ENCODE measurements around the gene FKBP8.

FKBP8 gene

DNA sequence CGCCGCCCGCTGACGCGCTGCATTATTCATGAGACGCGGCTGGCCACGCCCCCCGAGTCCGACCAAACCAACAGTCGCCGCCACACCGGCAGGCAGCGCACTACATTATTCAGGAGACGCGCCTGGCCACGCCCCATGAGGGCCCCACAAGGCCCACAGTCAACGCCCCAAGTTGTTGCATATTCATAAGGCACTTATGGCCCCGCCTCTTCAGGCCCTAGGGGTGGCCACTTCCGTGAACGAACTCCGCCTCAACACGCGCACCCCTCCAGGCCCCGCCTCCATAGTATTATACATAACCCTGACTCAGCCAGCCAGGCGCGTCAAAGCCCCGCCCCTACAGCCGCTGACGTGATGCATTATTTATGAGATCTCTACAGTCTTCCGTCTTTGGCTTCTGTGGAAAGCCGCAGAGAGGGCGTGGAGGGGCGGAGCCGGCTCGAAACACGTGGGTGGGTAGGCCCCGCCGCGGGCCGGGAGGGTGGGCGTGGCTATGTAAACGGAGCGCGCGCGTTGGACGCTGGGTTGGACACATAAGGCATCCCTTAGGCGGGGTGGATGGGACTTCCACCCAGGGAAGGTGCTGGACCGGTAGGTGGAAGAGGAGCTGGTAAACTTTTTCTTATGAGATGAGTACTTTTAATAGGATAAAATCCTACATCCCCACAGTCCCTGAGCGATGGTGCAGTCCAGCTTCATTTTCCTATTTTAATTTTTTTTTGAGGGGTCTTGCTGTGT lies 21.1 kb downstream of the FKBP8 start:
- peak overlapping the region in 1 of 2 donors; percentile 100 for H3K9ac ChIP-seq (ENCODE audit: low read depth in 1 of 2, low read length in 2 of 2)

DNA sequence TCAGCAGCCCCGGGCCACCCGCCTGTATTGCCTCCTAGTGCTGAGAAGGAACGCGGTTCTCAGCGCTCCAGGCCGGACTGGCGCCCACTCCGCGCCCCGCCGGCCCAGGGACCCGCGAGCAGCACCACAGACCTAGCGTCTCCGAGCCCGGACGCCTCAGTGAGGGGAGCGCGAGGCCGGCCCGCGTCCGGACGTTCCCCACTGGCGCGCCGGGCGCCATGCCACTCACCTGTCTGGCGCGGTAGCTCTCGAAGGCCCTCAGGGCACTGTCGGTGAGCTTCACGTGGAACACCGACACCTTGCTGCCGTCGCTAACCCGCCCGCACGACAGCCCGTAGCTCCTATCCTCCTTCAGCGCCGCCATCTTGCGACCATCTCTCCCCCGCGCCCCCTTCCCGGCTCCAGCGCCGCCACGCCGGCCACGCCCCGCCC lies 21.7 kb downstream of the FKBP8 start, which contains the start of gene ELL:
ELL (minus strand) TSS at position 379 of the 432 bp plus-strand sequence; CDS start at position 364, 15 bp downstream.
- Histone ChIP-seq H3K4me3 (ENCODE audit: low read length in 2 of 2) (peak within 1 kb of the TSS; percentile 81 to 99), H3K9ac (ENCODE audit: low read depth in 1 of 2, low read length in 2 of 2) (peak within 1 kb of the TSS; percentile 89 to 100), H3K36me3 (ENCODE audit: control insufficient read depth in 2 of 2, insufficient read depth in 2 of 2, low read length in 2 of 2) (no peaks in the 10 kb centered on the region), H3K27me3 (ENCODE audit: control insufficient read depth in 2 of 2, insufficient read depth in 2 of 2, low read length in 2 of 2) (no peaks in the 10 kb centered on the region), H3K4me1 (ENCODE audit: control insufficient read depth in 2 of 2, insufficient read depth in 2 of 2, low read length in 2 of 2) (peaks cover 11 to 13% of the 10 kb centered on the region in 2 donors), H3K9me3 (ENCODE audit: control insufficient read depth in 2 of 2, low read length in 2 of 2) (no peaks in the 10 kb centered on the region), H3K27ac (ENCODE audit: low read depth in 2 of 2, low read length in 2 of 2) (peak within 1 kb of the TSS; percentile 98)

More for the DNA sequence above, 21.1 kb downstream of the FKBP8 start:
- Histone ChIP-seq H3K36me3 (ENCODE audit: control insufficient read depth in 2 of 2, insufficient read depth in 2 of 2, low read length in 2 of 2) (no peaks in the 10 kb centered on the region), H3K9me3 (ENCODE audit: control insufficient read depth in 2 of 2, low read length in 2 of 2) (no peaks in the 10 kb centered on the region), H3K27ac (ENCODE audit: low read depth in 2 of 2, low read length in 2 of 2) (peak overlapping the region; percentile 98), H3K4me1 (ENCODE audit: control insufficient read depth in 2 of 2, insufficient read depth in 2 of 2, low read length in 2 of 2) (peaks cover 10 to 11% of the 10 kb centered on the region in 2 donors), H3K4me3 (ENCODE audit: low read length in 2 of 2) (peak overlapping the region; percentile 81 to 99), H3K27me3 (ENCODE audit: control insufficient read depth in 2 of 2, insufficient read depth in 2 of 2, low read length in 2 of 2) (no peaks in the 10 kb centered on the region)

DNA sequence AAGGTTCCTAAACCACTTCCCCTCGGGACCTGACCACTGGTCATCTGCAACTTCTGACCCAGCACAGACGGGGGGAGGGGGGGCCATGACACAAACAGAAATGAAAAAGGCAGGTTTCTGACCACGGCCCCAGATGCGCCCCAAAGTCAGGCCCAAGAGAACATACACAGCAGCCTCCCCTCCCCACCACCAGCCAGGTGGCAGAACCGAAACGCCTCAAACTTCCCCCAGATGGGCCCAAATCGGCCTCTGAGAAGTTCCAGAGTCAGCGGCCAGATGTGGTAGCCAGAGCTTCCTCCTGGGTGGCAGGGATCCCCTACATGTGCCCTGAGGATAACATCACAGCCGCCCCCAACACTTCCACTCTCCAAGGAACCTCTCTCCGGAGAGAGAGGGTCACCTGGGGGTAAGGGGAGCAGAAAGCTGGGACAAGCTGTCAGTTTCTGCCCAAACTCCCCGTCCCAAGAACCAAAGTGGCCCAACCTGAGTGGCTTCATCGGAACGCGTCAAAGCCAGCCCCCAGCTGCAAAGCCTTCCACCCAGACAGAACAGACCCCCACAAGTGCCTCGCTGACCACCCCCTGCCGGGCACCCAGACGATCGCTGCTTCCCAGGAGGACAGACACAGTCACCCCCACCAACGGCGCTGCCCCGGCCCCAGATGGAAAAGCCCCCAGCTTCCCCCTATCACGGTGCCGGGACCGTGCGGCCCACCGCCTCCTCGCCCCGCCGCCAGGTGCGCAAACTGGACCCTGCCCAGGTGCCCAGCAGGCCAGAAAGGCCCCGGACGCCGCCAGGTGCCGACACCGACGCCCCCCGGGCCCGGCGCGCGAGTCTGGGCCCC lies 22.3 kb downstream of the FKBP8 start:
- Histone ChIP-seq H3K27ac (ENCODE audit: low read depth in 2 of 2, low read length in 2 of 2) (peak overlapping the region; percentile 98), H3K4me1 (ENCODE audit: control insufficient read depth in 2 of 2, insufficient read depth in 2 of 2, low read length in 2 of 2) (peaks cover 13 to 15% of the 10 kb centered on the region in 2 donors), H3K4me3 (ENCODE audit: low read length in 2 of 2) (peak overlapping the region; percentile 81 to 99), H3K9me3 (ENCODE audit: control insufficient read depth in 2 of 2, low read length in 2 of 2) (no peaks in the 10 kb centered on the region), H3K36me3 (ENCODE audit: control insufficient read depth in 2 of 2, insufficient read depth in 2 of 2, low read length in 2 of 2) (no peaks in the 10 kb centered on the region), H3K9ac (ENCODE audit: low read depth in 1 of 2, low read length in 2 of 2) (peak overlapping the region; percentile 89 to 100), H3K27me3 (ENCODE audit: control insufficient read depth in 2 of 2, insufficient read depth in 2 of 2, low read length in 2 of 2) (no peaks in the 10 kb centered on the region)

DNA sequence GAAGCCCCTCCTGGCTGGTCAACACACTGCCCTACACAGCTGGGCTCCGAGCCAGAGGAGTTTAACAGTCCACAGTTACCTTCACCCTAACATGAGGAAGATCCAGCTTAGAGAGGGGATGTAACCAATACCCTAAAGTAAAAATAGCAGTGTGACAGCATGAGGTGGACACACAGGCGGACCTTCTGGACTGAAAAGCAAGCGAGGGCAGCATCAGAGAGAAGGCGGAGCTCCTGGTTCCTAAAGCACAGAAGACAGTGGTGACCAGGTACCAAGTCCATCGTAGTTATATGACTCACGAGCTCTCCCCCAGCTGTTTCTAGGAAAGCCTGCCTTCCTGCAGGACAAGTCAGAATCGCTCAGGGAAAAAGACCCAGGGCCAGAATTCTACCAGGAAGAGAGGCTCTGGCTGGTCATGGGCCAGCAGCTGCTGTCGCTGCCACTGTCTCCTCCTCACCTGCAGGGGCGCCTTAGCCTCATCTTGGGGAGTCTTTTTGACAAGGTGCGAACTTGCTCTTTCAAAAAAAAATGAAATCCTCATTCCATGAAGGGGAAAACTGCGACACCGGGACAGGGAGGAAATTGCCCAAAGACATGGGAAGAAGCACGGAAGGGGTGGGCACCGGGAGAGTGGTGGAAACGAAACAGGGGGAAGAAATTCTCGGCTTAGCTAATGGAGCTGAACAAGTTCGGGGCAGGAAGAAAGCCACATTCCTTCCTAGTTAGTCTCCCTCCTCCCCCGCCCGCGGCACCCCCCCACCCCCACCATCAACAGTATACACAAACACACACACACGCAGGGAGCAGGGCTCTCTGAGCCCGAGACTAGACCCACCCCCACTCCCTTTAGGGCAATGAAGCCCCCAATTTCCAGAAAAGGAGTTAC lies 23.2 kb downstream of the FKBP8 start:
- no peaks in the 10 kb centered on the region for H3K27me3 ChIP-seq (ENCODE audit: control insufficient read depth in 2 of 2, insufficient read depth in 2 of 2, low read length in 2 of 2)

DNA sequence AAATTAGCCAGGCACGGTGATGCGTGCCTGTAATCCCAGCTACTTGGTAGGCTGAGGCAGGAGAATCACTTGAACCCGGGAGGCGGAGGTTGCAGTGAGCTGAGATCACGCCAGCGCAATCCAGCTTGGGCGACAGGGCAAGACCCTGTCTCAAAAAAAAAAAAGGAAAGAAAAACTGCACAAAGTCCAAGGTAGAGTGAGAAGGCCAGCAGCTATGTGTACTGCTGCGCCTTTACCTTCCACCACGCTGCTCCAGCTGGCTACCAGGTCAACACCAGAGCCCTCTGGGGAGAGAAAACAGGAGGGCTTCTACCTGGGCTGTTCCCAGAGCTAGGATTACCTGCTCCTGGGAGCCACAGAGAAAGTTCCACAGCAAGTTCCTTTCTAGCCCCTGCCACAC lies 24.7 kb downstream of the FKBP8 start:
- Histone ChIP-seq H3K27me3 (ENCODE audit: control insufficient read depth in 2 of 2, insufficient read depth in 2 of 2, low read length in 2 of 2) (no peaks in the 10 kb centered on the region), H3K9ac (ENCODE audit: low read depth in 1 of 2, low read length in 2 of 2) (no peak overlapping the region), H3K4me1 (ENCODE audit: control insufficient read depth in 2 of 2, insufficient read depth in 2 of 2, low read length in 2 of 2) (peaks cover 27 to 34% of the 10 kb centered on the region in 2 donors), H3K36me3 (ENCODE audit: control insufficient read depth in 2 of 2, insufficient read depth in 2 of 2, low read length in 2 of 2) (no peaks in the 10 kb centered on the region), H3K27ac (ENCODE audit: low read depth in 2 of 2, low read length in 2 of 2) (no peak overlapping the region), H3K4me3 (ENCODE audit: low read length in 2 of 2) (no peak overlapping the region), H3K9me3 (ENCODE audit: control insufficient read depth in 2 of 2, low read length in 2 of 2) (no peaks in the 10 kb centered on the region)

More for the DNA sequence above, 23.2 kb downstream of the FKBP8 start:
- peaks cover 16 to 22% of the 10 kb centered on the region in 2 donors for H3K4me1 ChIP-seq (ENCODE audit: control insufficient read depth in 2 of 2, insufficient read depth in 2 of 2, low read length in 2 of 2)
- H3K4me3 ChIP-seq (ENCODE audit: low read length in 2 of 2): peak overlapping the region; percentile 81 to 99
- no peaks in the 10 kb centered on the region for H3K36me3 ChIP-seq (ENCODE audit: control insufficient read depth in 2 of 2, insufficient read depth in 2 of 2, low read length in 2 of 2)
- peak overlapping the region; percentile 98 for H3K27ac ChIP-seq (ENCODE audit: low read depth in 2 of 2, low read length in 2 of 2)
- H3K9me3 ChIP-seq (ENCODE audit: control insufficient read depth in 2 of 2, low read length in 2 of 2): no peaks in the 10 kb centered on the region
- H3K9ac ChIP-seq (ENCODE audit: low read depth in 1 of 2, low read length in 2 of 2): peak overlapping the region; percentile 89 to 100

DNA sequence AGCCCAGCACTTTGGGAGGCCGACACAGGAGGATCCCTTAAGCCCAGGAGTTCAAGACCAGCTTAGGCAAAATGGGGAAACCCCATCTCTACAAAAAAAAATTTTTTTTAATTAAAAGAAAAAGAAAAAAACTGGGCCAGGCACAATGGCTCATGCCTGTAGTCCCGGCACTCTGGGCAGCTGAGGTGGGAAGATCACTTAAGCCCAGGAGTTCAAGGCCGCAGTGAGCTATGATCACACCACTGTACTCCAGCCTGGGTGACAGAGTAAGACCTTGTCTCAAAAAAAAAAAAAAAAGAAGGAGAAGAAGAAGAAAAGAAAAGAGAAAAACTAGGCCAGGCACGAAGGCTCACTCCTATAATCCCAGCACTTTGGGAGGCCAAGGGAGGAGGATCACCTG lies 25.8 kb downstream of the FKBP8 start:
- H3K4me3 ChIP-seq (ENCODE audit: low read length in 2 of 2): no peak overlapping the region
- H3K4me1 ChIP-seq (ENCODE audit: control insufficient read depth in 2 of 2, insufficient read depth in 2 of 2, low read length in 2 of 2): peaks cover 27 to 34% of the 10 kb centered on the region in 2 donors
- no peaks in the 10 kb centered on the region for H3K9me3 ChIP-seq (ENCODE audit: control insufficient read depth in 2 of 2, low read length in 2 of 2)
- no peak overlapping the region for H3K27ac ChIP-seq (ENCODE audit: low read depth in 2 of 2, low read length in 2 of 2)
- no peaks in the 10 kb centered on the region for H3K27me3 ChIP-seq (ENCODE audit: control insufficient read depth in 2 of 2, insufficient read depth in 2 of 2, low read length in 2 of 2)
- H3K9ac ChIP-seq (ENCODE audit: low read depth in 1 of 2, low read length in 2 of 2): no peak overlapping the region
- no peaks in the 10 kb centered on the region for H3K36me3 ChIP-seq (ENCODE audit: control insufficient read depth in 2 of 2, insufficient read depth in 2 of 2, low read length in 2 of 2)

DNA sequence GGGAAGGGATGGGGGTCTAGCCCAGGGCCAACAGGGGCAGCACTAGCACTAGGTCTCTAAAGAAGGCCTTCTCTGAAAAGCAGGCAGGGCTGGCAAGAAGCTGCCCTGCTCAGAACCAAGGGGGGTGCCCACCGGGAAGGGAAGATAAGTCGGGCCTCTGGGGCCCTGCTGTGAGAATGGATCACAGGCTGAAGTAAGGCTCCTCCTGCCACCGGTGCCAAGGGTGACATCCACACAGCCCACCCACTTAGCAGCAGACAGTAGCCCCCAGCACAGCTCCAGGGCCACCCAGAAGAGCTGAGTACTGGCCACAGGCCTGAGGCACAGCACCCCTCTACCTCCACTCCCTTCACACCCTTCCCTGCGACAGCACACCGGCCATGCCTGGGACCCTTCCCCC lies 27.4 kb downstream of the FKBP8 start:
- Histone ChIP-seq H3K27me3 (ENCODE audit: control insufficient read depth in 2 of 2, insufficient read depth in 2 of 2, low read length in 2 of 2) (no peaks in the 10 kb centered on the region), H3K9me3 (ENCODE audit: control insufficient read depth in 2 of 2, low read length in 2 of 2) (no peaks in the 10 kb centered on the region), H3K27ac (ENCODE audit: low read depth in 2 of 2, low read length in 2 of 2) (peak overlapping the region in 1 of 2 donors; percentile 73), H3K36me3 (ENCODE audit: control insufficient read depth in 2 of 2, insufficient read depth in 2 of 2, low read length in 2 of 2) (no peaks in the 10 kb centered on the region), H3K4me1 (ENCODE audit: control insufficient read depth in 2 of 2, insufficient read depth in 2 of 2, low read length in 2 of 2) (peaks cover 27 to 33% of the 10 kb centered on the region in 2 donors), H3K4me3 (ENCODE audit: low read length in 2 of 2) (no peak overlapping the region), H3K9ac (ENCODE audit: low read depth in 1 of 2, low read length in 2 of 2) (no peak overlapping the region)

DNA sequence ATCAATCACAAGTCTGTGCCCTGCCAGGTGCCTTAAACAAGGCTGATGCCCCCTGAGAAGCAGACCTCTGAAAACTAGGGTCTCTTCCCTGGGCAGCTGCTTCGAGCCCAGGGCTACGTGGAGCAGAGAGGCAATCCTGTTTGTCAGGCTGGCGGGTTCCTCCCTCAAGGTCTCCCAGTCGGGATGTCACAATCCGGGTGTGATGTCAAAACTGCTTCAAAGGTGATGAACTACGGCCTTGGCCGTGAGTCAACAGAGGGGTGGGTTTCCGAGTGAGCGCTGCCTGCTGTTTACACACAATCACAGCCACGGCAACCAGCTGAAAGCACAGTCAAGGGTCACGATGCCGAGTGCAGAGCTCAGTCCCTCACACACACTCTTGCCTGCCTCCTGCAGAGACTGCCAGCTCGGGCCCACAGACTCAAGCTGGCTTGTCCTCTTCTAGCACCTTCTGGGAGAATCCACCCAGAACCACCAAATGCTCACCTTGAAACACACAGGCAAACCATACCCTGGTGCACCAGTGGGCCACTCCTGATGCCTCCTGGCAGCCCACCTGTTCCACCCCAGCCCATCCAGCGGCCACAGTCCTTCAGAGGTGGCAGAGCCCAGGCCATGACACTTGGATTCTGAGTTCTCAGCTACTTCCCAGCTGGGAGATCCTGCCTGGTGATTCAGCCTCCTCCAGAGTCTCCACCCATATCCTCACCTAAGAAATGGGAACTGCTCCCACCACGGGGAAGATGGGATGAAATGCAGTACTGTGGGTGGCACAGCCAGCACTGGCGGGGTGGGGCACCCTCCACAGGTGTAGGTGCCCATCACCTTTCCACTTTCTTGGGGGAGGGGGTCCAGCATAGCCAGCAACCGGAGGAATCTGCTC lies 28.3 kb downstream of the FKBP8 start:
- Histone ChIP-seq H3K27me3 (ENCODE audit: control insufficient read depth in 2 of 2, insufficient read depth in 2 of 2, low read length in 2 of 2) (no peaks in the 10 kb centered on the region), H3K36me3 (ENCODE audit: control insufficient read depth in 2 of 2, insufficient read depth in 2 of 2, low read length in 2 of 2) (no peaks in the 10 kb centered on the region), H3K9ac (ENCODE audit: low read depth in 1 of 2, low read length in 2 of 2) (peak overlapping the region in 1 of 2 donors; percentile 61), H3K4me1 (ENCODE audit: control insufficient read depth in 2 of 2, insufficient read depth in 2 of 2, low read length in 2 of 2) (peaks cover 24 to 37% of the 10 kb centered on the region in 2 donors), H3K4me3 (ENCODE audit: low read length in 2 of 2) (peak overlapping the region in 1 of 2 donors; percentile 38), H3K9me3 (ENCODE audit: control insufficient read depth in 2 of 2, low read length in 2 of 2) (no peaks in the 10 kb centered on the region), H3K27ac (ENCODE audit: low read depth in 2 of 2, low read length in 2 of 2) (peak overlapping the region; percentile 56 to 73)

DNA sequence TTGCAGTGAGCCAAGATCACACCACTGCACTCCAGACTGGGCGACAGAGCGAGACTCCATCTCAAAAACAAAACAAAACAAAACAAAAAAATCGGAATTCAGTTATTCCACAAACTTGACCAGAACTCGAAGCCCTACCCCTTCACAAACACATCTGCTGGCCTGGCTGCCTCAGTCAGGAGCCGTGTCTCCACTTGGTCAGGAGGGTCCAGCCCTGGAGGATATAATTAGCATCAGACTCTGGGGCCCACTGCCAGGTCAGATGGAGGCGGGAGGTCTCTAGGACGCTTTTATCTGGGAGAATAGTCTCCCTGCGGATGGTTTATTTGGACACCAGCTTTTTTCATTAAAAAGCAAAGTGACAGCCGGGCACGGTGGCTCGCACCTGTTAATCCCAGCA lies 29.5 kb downstream of the FKBP8 start:
- H3K4me3 ChIP-seq (ENCODE audit: low read length in 2 of 2): no peak overlapping the region
- H3K4me1 ChIP-seq (ENCODE audit: control insufficient read depth in 2 of 2, insufficient read depth in 2 of 2, low read length in 2 of 2): peaks cover 21 to 37% of the 10 kb centered on the region in 2 donors
- H3K27ac ChIP-seq (ENCODE audit: low read depth in 2 of 2, low read length in 2 of 2): no peak overlapping the region

More for the DNA sequence above, 29.5 kb downstream of the FKBP8 start:
- Histone ChIP-seq H3K36me3 (ENCODE audit: control insufficient read depth in 2 of 2, insufficient read depth in 2 of 2, low read length in 2 of 2) (no peaks in the 10 kb centered on the region), H3K9ac (ENCODE audit: low read depth in 1 of 2, low read length in 2 of 2) (no peak overlapping the region), H3K9me3 (ENCODE audit: control insufficient read depth in 2 of 2, low read length in 2 of 2) (no peaks in the 10 kb centered on the region), H3K27me3 (ENCODE audit: control insufficient read depth in 2 of 2, insufficient read depth in 2 of 2, low read length in 2 of 2) (no peaks in the 10 kb centered on the region)

Data from mucosa of rectum (tissue), 2 donors.